ENCODE data around the gene PTPRE. TPM values are rescaled to one million over a fixed set of nuclear protein-coding genes. Genes with fewer than 3 reads are reported as not detected.

Gene PTPRE
- total and polyA plus RNA-seq, 4 donors = 1.5 to 12.5 (median 3.7) TPM

GRCh38 chr10:128000471-128001362 is 93.8 kb downstream of the PTPRE start (continued):
- no peak for TF ChIP-seq CTCF (IDR thresholded peaks at IDR 0.05; ENCODE audit: low read depth, low read length, missing input control)
- TF ChIP-seq SP1 (IDR thresholded peaks at IDR 0.05) = no peak

DNA sequence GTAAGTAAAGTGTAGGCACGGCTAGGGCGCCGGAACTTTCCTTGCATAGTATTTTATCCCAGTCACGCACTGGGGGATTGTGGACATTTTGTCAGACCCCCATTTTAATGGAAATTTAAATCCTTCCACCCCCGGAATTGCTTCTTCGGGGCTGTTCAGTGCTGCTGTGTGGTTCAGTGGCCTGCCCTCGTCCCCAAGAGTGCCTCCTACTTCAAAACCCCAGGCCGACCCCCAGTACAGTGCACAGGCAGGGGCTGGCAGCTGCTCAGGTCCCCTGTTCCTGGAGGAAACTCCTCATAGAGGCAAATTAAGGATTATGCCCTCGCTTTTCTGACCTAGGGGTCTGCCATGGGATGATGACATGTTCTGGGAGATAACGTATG is 94.5 kb downstream of the PTPRE start:
- Histone ChIP-seq H3K4me1 (ENCODE audit: control insufficient read depth in 4 of 4, insufficient read depth in 4 of 4, low read length in 3 of 4) (no peaks in the 10 kb centered on the region), H3K36me3 (ENCODE audit: control insufficient read depth in 4 of 4, insufficient read depth in 3 of 4, low read depth in 1 of 4, low read length in 3 of 4) (no peaks in the 10 kb centered on the region), H3K9ac (ENCODE audit: low read depth in 1 of 2, low read length in 2 of 2) (no peak overlapping the region), H3K9me3 (ENCODE audit: control insufficient read depth in 4 of 4, low read length in 3 of 4) (no peaks in the 10 kb centered on the region), H3K27me3 (ENCODE audit: control insufficient read depth in 4 of 4, insufficient read depth in 4 of 4, low read length in 3 of 4) (peaks cover 0 to 3% (median 0%) of the 10 kb centered on the region in 4 donors), H3K4me3 (ENCODE audit: low read depth in 1 of 3, low read length in 3 of 3) (no peak overlapping the region), H3K27ac (ENCODE audit: low read depth in 1 of 2, low read length in 2 of 2) (no peak overlapping the region)
- WGBS = 84% methylated on average over 10 of the region's 10 CpGs
- DNase-seq (ENCODE audit: low spot score) = no peak
- TF ChIP-seq RAD21 (IDR thresholded peaks at IDR 0.05) (no peak), REST (IDR thresholded peaks at IDR 0.05) (no peak), YY1 (IDR thresholded peaks at IDR 0.05) (no peak), HNF4G (IDR thresholded peaks at IDR 0.05) (no peak), GABPA (IDR thresholded peaks at IDR 0.05 in 1 of 2, conservative IDR thresholded peaks at IDR 0.05 in 1 of 2) (no peak), CTCF (IDR thresholded peaks at IDR 0.05; ENCODE audit: low read depth, low read length, missing input control) (no peak), RXRA (IDR thresholded peaks at IDR 0.05) (no peak), JUND (IDR thresholded peaks at IDR 0.05) (no peak), TAF1 (conservative IDR thresholded peaks at IDR 0.05) (no peak), SP1 (IDR thresholded peaks at IDR 0.05) (no peak), FOXA1 (IDR thresholded peaks at IDR 0.05) (no peak), EGR1 (IDR thresholded peaks at IDR 0.05; ENCODE audit: low read depth in 2 of 2) (no peak), MAX (IDR thresholded peaks at IDR 0.05) (no peak), FOXA2 (IDR thresholded peaks at IDR 0.05) (no peak), ATF3 (IDR thresholded peaks at IDR 0.05) (no peak), NR2F2 (IDR thresholded peaks at IDR 0.05) (no peak), HNF4A (conservative IDR thresholded peaks at IDR 0.05) (no peak)
- TF ChIP-seq, protein P1, sequence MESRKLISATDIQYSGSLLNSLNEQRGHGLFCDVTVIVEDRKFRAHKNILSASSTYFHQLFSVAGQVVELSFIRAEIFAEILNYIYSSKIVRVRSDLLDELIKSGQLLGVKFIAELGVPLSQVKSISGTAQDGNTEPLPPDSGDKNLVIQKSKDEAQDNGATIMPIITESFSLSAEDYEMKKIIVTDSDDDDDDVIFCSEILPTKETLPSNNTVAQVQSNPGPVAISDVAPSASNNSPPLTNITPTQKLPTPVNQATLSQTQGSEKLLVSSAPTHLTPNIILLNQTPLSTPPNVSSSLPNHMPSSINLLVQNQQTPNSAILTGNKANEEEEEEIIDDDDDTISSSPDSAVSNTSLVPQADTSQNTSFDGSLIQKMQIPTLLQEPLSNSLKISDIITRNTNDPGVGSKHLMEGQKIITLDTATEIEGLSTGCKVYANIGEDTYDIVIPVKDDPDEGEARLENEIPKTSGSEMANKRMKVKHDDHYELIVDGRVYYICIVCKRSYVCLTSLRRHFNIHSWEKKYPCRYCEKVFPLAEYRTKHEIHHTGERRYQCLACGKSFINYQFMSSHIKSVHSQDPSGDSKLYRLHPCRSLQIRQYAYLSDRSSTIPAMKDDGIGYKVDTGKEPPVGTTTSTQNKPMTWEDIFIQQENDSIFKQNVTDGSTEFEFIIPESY (IDR thresholded peaks at IDR 0.05) = no peak

All from liver (tissue), 9 donors.